K562 (cell line): ENCODE results near the gene MVD. TPM values are rescaled to one million over a fixed set of nuclear protein-coding genes. Genes with fewer than 3 reads are reported as not detected.

Experiments used
- ETS2 ChIP-seq: IDR thresholded peaks from 2 replicates; pipeline ENCODE4 v1.6.1; 2016; ENCODE audit warnings: borderline replicate concordance, missing genetic modification characterization, mild to moderate bottlenecking, moderate library complexity, missing compliant biosample characterization; ENCODE audit not compliant: poor library complexity, severe bottlenecking
- NBN ChIP-seq: fragments of 450-650 bp; IDR thresholded peaks from 2 replicates; pipeline ENCODE4 v1.6.1; 2016; ENCODE audit warnings: low read depth, mild to moderate bottlenecking
- NFXL1 ChIP-seq: fragments of 450-650 bp; formaldehyde crosslinking; IDR thresholded peaks from 2 replicates; pipeline ENCODE4 v1.4.0; 2021; ENCODE audit warnings: mild to moderate bottlenecking
- RBFOX2 ChIP-seq: fragments of 200-400 bp; formaldehyde crosslinking; IDR thresholded peaks from 2 replicates; pipeline ENCODE4 v1.6.1; 2017; ENCODE audit warnings: low read depth, mild to moderate bottlenecking, low read length, moderate library complexity
- ZNF311 ChIP-seq: fragments of 250-450 bp; sonication (Bioruptor Pico); IDR thresholded peaks from 2 replicates; pipeline ENCODE4 v1.4.0; 2020; ENCODE audit warnings: mild to moderate bottlenecking, moderate library complexity
- polyA plus RNA-seq, 8 experiments: library from polyadenylated mRNA; depleted of rRNA in 4 of 8; stranded (reverse) in 5 of 8; unstranded in 3 of 8; fragments of >200 nt; fragmentation: Nextera tagmentation in 2 of 8; fragmentation: Illumina TruSeq in 1 of 8; extraction: Ambion mirVana in 2 of 8; extraction: Trizol in 1 of 8; gene quantifications; 2 replicates each; pipeline versions ENCODE4 v1.2.1 to v1.2.3, GENCODE V29; 2011 to 2014; ENCODE audit warnings: inconsistent platforms in 1 of 8, missing spikeins in 1 of 8
- total RNA-seq, 7 experiments: library from RNA; depleted of rRNA in 6 of 7; stranded (reverse); fragments of >200 nt in 6 of 7; fragmentation: Illumina TruSeq in 2 of 7; extraction: Trizol in 2 of 7; gene quantifications; 2 replicates each; pipeline versions ENCODE4 v1.2.1 to v1.2.3, GENCODE V29; 2011 to 2021; ENCODE audit warnings: low replicate concordance in 1 of 7
- TF ChIP-seq, protein P1 (sequence below): fragments of 200-800 bp; sonication (Bioruptor generic); IDR thresholded peaks from 2 replicates; pipeline ENCODE4 v1.6.1; 2016; ENCODE audit warnings: missing genetic modification characterization, missing compliant biosample characterization
- TF ChIP-seq, protein P2 (sequence below): fragments of 250-450 bp; sonication (Bioruptor Pico); IDR thresholded peaks from 2 replicates; pipeline ENCODE4 v1.8.0; 2022; ENCODE audit warnings: moderate library complexity, mild to moderate bottlenecking, inconsistent platforms

The MVD gene
- total and polyA plus RNA-seq, 9 of the 15 experiments (the other 6 are each of a cell fraction or from before 2014, with no cell fraction given) = 12.2 to 141 (median 45.3) TPM

DNA sequence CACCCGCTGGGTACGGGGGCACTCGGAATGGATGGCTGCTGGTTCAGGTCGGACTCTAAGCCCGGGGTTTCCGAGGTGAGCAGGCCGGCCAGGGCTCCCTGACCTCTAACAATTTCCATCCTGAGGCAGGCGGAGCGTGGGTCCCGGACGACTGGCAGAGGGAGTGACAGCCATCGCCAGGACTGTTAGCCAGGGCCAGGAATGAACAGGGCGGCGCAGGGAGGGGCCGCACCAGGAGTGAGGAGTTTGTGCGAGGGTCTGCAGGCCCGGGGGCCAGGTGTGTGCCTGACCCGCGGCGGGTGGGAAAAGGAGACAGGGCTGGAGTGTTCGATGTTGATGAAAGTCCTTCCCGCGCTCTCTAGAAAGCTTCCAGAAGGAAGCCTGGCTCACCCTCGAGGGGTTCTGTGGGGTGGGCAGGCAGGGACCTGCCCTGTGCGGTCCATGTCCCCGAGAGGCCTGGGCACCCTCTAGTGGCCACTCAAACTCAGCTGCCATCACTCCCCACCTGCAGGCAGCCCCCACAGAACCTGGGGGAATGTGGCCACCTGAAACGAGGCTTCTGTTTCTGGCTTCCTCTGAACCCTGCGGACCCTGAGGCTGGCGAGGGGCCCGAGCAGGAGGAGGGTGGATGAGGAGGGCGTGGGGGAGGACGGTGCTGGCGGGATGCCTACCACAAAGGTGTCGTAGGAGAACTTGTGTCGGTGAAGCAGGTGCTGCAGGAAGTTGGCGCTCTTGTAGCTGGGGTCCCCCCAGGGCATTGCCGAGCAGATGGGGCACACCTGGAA, 35.1 kb upstream of the MVD start (continued):
- TF ChIP-seq, protein P1, sequence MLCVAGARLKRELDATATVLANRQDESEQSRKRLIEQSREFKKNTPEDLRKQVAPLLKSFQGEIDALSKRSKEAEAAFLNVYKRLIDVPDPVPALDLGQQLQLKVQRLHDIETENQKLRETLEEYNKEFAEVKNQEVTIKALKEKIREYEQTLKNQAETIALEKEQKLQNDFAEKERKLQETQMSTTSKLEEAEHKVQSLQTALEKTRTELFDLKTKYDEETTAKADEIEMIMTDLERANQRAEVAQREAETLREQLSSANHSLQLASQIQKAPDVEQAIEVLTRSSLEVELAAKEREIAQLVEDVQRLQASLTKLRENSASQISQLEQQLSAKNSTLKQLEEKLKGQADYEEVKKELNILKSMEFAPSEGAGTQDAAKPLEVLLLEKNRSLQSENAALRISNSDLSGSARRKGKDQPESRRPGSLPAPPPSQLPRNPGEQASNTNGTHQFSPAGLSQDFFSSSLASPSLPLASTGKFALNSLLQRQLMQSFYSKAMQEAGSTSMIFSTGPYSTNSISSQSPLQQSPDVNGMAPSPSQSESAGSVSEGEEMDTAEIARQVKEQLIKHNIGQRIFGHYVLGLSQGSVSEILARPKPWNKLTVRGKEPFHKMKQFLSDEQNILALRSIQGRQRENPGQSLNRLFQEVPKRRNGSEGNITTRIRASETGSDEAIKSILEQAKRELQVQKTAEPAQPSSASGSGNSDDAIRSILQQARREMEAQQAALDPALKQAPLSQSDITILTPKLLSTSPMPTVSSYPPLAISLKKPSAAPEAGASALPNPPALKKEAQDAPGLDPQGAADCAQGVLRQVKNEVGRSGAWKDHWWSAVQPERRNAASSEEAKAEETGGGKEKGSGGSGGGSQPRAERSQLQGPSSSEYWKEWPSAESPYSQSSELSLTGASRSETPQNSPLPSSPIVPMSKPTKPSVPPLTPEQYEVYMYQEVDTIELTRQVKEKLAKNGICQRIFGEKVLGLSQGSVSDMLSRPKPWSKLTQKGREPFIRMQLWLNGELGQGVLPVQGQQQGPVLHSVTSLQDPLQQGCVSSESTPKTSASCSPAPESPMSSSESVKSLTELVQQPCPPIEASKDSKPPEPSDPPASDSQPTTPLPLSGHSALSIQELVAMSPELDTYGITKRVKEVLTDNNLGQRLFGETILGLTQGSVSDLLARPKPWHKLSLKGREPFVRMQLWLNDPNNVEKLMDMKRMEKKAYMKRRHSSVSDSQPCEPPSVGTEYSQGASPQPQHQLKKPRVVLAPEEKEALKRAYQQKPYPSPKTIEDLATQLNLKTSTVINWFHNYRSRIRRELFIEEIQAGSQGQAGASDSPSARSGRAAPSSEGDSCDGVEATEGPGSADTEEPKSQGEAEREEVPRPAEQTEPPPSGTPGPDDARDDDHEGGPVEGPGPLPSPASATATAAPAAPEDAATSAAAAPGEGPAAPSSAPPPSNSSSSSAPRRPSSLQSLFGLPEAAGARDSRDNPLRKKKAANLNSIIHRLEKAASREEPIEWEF (CRISPR knock-in tag) = no peak
- TF ChIP-seq ETS2 (tag) (no peak), NFXL1 (CRISPR knock-in tag) (no peak), ZNF311 (CRISPR knock-in tag) (no peak), NBN (no peak), RBFOX2 (0 out of 2 replicates have a peak, but pooled peaks have one; percentile 6)
- TF ChIP-seq, protein P2, sequence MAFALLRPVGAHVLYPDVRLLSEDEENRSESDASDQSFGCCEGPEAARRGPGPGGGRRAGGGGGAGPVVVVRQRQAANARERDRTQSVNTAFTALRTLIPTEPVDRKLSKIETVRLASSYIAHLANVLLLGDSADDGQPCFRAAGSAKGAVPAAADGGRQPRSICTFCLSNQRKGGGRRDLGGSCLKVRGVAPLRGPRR = no peak
